DOHH2 (cell line): Measurements from ENCODE around the gene FDXACB1.

Experiments
- H3F3A ChIP-seq: fragments of 200-600 bp; sonication (generic), shearing (Covaris generic); 2 replicates; pipeline ENCODE4 v1.6.0; 2016; ENCODE audit warnings: antibody characterized with exemption, mild to moderate bottlenecking; ENCODE audit not compliant: control insufficient read depth, insufficient read depth
- H3K27ac ChIP-seq: fragments of 200-600 bp; sonication (generic); 2 replicates; pipeline ENCODE4 v1.5.1; 2014; ENCODE audit warnings: low read depth, mild to moderate bottlenecking, low read length, moderate library complexity
- H3K27me3 ChIP-seq: fragments of 200-600 bp; sonication (generic); 2 replicates; pipeline ENCODE4 v1.6.1; 2014; ENCODE audit warnings: mild to moderate bottlenecking, low read length, mixed read lengths; ENCODE audit not compliant: control insufficient read depth
- H3K36me3 ChIP-seq: fragments of 200-600 bp; sonication (generic); 2 replicates; pipeline ENCODE4 v1.6.1; 2014; ENCODE audit warnings: mild to moderate bottlenecking, low read length, moderate library complexity, mixed read lengths; ENCODE audit not compliant: control insufficient read depth
- H3K4me1 ChIP-seq: fragments of 200-600 bp; sonication (generic); 2 replicates; pipeline ENCODE4 v1.6.1; 2014; ENCODE audit warnings: mild to moderate bottlenecking, low read length, mixed read lengths; ENCODE audit not compliant: control insufficient read depth
- H3K4me2 ChIP-seq: fragments of 200-600 bp; sonication (generic); 2 replicates; pipeline ENCODE4 v1.6.0; 2014; ENCODE audit warnings: mild to moderate bottlenecking, low read length, moderate library complexity
- H3K4me3 ChIP-seq: fragments of 200-600 bp; sonication (generic); 2 replicates; pipeline ENCODE4 v1.5.1; 2014; ENCODE audit warnings: mild to moderate bottlenecking, low read length, mixed read lengths
- H3K79me2 ChIP-seq: fragments of 200-600 bp; sonication (generic); 2 replicates; pipeline ENCODE4 v1.6.1; 2014; ENCODE audit warnings: mild to moderate bottlenecking, low read length, mixed read lengths; ENCODE audit not compliant: control insufficient read depth
- H3K9me2 ChIP-seq: fragments of 200-600 bp; sonication (generic); replicated peaks from 2 replicates; pipeline ENCODE4 v1.6.1; 2014; ENCODE audit warnings: mild to moderate bottlenecking, low read length, mixed read lengths; ENCODE audit not compliant: control insufficient read depth
- H3K9me3 ChIP-seq: fragments of 200-600 bp; sonication (generic); 2 replicates; pipeline ENCODE4 v1.6.1; 2014; ENCODE audit warnings: antibody characterized with exemption, low read length, mixed read lengths; ENCODE audit not compliant: control insufficient read depth, insufficient read depth
- H4K20me1 ChIP-seq: fragments of 200-600 bp; sonication (generic); 2 replicates; pipeline ENCODE4 v1.6.0; 2014; ENCODE audit warnings: low read depth, mild to moderate bottlenecking, antibody characterized with exemption, low read length, moderate library complexity; ENCODE audit not compliant: control insufficient read depth, insufficient read depth
- CTCF ChIP-seq: fragments of 200-600 bp; sonication (generic); IDR thresholded peaks from one replicate; pipeline ENCODE4 v1.5.1; 2014; ENCODE audit warnings: antibody characterized with exemption, mild to moderate bottlenecking, low read depth, low read length; ENCODE audit not compliant: poor library complexity, severe bottlenecking
- EZH2phosphoT487 ChIP-seq: fragments of 200-600 bp; sonication (generic); IDR thresholded peaks from 2 replicates; pipeline ENCODE4 v1.6.1; 2017; ENCODE audit warnings: borderline replicate concordance, mild to moderate bottlenecking, antibody characterized with exemption, low read length, moderate library complexity, mixed read lengths

The FDXACB1 gene

GRCh38 chr11:111913031-111913861 lies 34.3 kb upstream of the FDXACB1 start:
- H3K4me2 ChIP-seq, result no peak overlapping the region
- no peaks in the 10 kb centered on the region for H3K9me3 ChIP-seq
- H3F3A ChIP-seq, result no peaks in the 10 kb centered on the region
- no peak for TF ChIP-seq EZH2phosphoT487
- no peak for TF ChIP-seq CTCF
- H3K4me3 ChIP-seq, result no peak overlapping the region
- peaks cover 56% of the 10 kb centered on the region for H3K27me3 ChIP-seq
- H3K79me2 ChIP-seq, result no peaks in the 10 kb centered on the region
- no peaks in the 10 kb centered on the region for H3K36me3 ChIP-seq
- H3K27ac ChIP-seq, result no peak overlapping the region
- H3K4me1 ChIP-seq, result no peaks in the 10 kb centered on the region
- H3K9me2 ChIP-seq, result no peaks in the 10 kb centered on the region
- no peaks in the 10 kb centered on the region for H4K20me1 ChIP-seq

GRCh38 chr11:111912535-111912934 lies 33.6 kb upstream of the FDXACB1 start, which contains the start of gene HSPB2:
HSPB2 (plus strand) TSS chr11:111912734; CDS start chr11:111912830, 96 bp downstream.
- no peaks in the 10 kb centered on the region for H4K20me1 ChIP-seq
- no peak within 1 kb of the TSS for H3K4me3 ChIP-seq
- H3K4me2 ChIP-seq, result no peak within 1 kb of the TSS
- H3K27ac ChIP-seq, result no peak within 1 kb of the TSS
- H3K36me3 ChIP-seq, result no peaks in the 10 kb centered on the region
- no peak for TF ChIP-seq CTCF
- no peaks in the 10 kb centered on the region for H3F3A ChIP-seq
- peaks cover 56% of the 10 kb centered on the region for H3K27me3 ChIP-seq
- H3K9me3 ChIP-seq, result no peaks in the 10 kb centered on the region
- no peaks in the 10 kb centered on the region for H3K9me2 ChIP-seq
- H3K79me2 ChIP-seq, result no peaks in the 10 kb centered on the region
- no peaks in the 10 kb centered on the region for H3K4me1 ChIP-seq

GRCh38 chr11:111911563-111912401 lies 32.8 kb upstream of the FDXACB1 start, which contains the start of gene CRYAB:
CRYAB (minus strand) TSS chr11:111911770; CDS start chr11:111911724, 46 bp downstream.
- Histone ChIP-seq H3F3A (no peaks in the 10 kb centered on the region), H3K9me2 (no peaks in the 10 kb centered on the region), H3K4me2 (no peak within 1 kb of the TSS), H3K4me1 (no peaks in the 10 kb centered on the region), H3K4me3 (no peak within 1 kb of the TSS), H3K27ac (no peak within 1 kb of the TSS), H4K20me1 (no peaks in the 10 kb centered on the region), H3K9me3 (no peaks in the 10 kb centered on the region), H3K79me2 (no peaks in the 10 kb centered on the region), H3K36me3 (no peaks in the 10 kb centered on the region), H3K27me3 (peaks cover 56% of the 10 kb centered on the region)
- no peak for TF ChIP-seq EZH2phosphoT487
- TF ChIP-seq CTCF, result no peak
